ENCODE measurements around the gene ARHGEF16.

ARHGEF16 gene

GRCh38 chr1:3504822-3505153, 50.3 kb downstream of the ARHGEF16 start:
- no peak for DNase-seq

GRCh38 chr1:3505161-3505560, 50.7 kb downstream of the ARHGEF16 start:
- no peak for DNase-seq

GRCh38 chr1:3506041-3506440, 51.6 kb downstream of the ARHGEF16 start:
- DNase-seq = no peak

GRCh38 chr1:3506943-3507342, 52.5 kb downstream of the ARHGEF16 start:
- DNase-seq = no peak

GRCh38 chr1:3507636-3508275, 53.3 kb downstream of the ARHGEF16 start:
- DNase-seq = no peak

GRCh38 chr1:3508757-3509415, 54.4 kb downstream of the ARHGEF16 start:
- DNase-seq = no peak

- DNase-seq = no peak
These were observed 55.3 kb downstream of the ARHGEF16 start for GRCh38 chr1:3509721-3510120.

GRCh38 chr1:3510136-3510955, 55.9 kb downstream of the ARHGEF16 start:
- no peak for DNase-seq

- no peak for DNase-seq
These were observed 56.4 kb downstream of the ARHGEF16 start for GRCh38 chr1:3510956-3511250.

GRCh38 chr1:3511306-3511705, 56.8 kb downstream of the ARHGEF16 start:
- no peak for DNase-seq

- DNase-seq = no peak
These were observed 57.4 kb downstream of the ARHGEF16 start for GRCh38 chr1:3511856-3512255.

GRCh38 chr1:3514404-3514803, 59.9 kb downstream of the ARHGEF16 start:
- DNase-seq = no peak

- DNase-seq = no peak
These were observed 60.8 kb downstream of the ARHGEF16 start for GRCh38 chr1:3515272-3515671.

GRCh38 chr1:3515774-3516480, 61.5 kb downstream of the ARHGEF16 start:
- no peak for DNase-seq

- DNase-seq = no peak
These were observed 62.0 kb downstream of the ARHGEF16 start for GRCh38 chr1:3516481-3516869.

GRCh38 chr1:3516911-3517675, 62.6 kb downstream of the ARHGEF16 start:
- DNase-seq = no peak

- peak; percentile 24 for DNase-seq
These were observed 63.8 kb downstream of the ARHGEF16 start for GRCh38 chr1:3518256-3518655.

GRCh38 chr1:3518756-3519155, 64.3 kb downstream of the ARHGEF16 start:
- DNase-seq = no peak

- DNase-seq = no peak
These were observed 64.9 kb downstream of the ARHGEF16 start for GRCh38 chr1:3519301-3519885.

GRCh38 chr1:3520419-3521378, 66.2 kb downstream of the ARHGEF16 start:
- no peak for DNase-seq

GRCh38 chr1:3521426-3521825, 67.0 kb downstream of the ARHGEF16 start:
- no peak for DNase-seq

All from CD4-positive, alpha-beta T cell treated with Interleukin-17A for 1 hour (primary cell).